Upper lobe of right lung (tissue), 1 donor: ENCODE data around the gene KLF13. TPM values are rescaled to one million over a fixed set of nuclear protein-coding genes. Genes with fewer than 3 reads are reported as not detected.

Experiments used
- ATAC-seq: fragments of 200-7000 bp; cut with Tn5 transposase; one replicate; pipeline ENCODE4 v1.9.1; 2020; ENCODE audit warnings: mild to moderate bottlenecking, moderate library complexity
- DNase-seq: peaks from one replicate; pipeline ENCODE4 v3.0.0-alpha.2; 2020
- H3K27ac ChIP-seq: fragments of 200-600 bp; one replicate; pipeline ENCODE4 v1.8.0; 2022
- H3K27me3 ChIP-seq: fragments of 200-600 bp; one replicate; pipeline ENCODE4 v1.8.0; 2022; ENCODE audit warnings: mild to moderate bottlenecking
- H3K36me3 ChIP-seq: fragments of 200-600 bp; one replicate; pipeline ENCODE4 v1.8.0; 2022
- H3K4me1 ChIP-seq: fragments of 200-600 bp; one replicate; pipeline ENCODE4 v1.8.0; 2022
- H3K4me3 ChIP-seq: fragments of 200-600 bp; one replicate; pipeline ENCODE4 v1.8.0; 2022; ENCODE audit warnings: mild to moderate bottlenecking
- H3K9me3 ChIP-seq: fragments of 200-600 bp; one replicate; pipeline ENCODE4 v1.8.0; 2022
- intact Hi-C: fragments of 100-400 bp; cut with DNase I; formaldehyde crosslinking; loops from one replicate; pipeline ENCODE4 v1.11.0; 2022
- total RNA-seq: library from RNA; stranded (reverse); fragmentation: NEBNext Ultra II Directional; extraction: Animal tissue kit (Norgen Biotek cat#: 25700); gene quantifications from one replicate; pipeline ENCODE4 v1.2.1, GENCODE V29; 2021
- TF ChIP-seq, protein P1 (sequence below): fragments of 200-600 bp; IDR thresholded peaks from one replicate; pipeline ENCODE4 v1.8.0; 2022; ENCODE audit warnings: antibody characterized with exemption
- donor health status: DM: no; HTN: yes; CAD: no; lungs with severe emphysema.

KLF13 gene
- total RNA-seq, 1 donor from 2014 or later = 176 TPM

DNA sequence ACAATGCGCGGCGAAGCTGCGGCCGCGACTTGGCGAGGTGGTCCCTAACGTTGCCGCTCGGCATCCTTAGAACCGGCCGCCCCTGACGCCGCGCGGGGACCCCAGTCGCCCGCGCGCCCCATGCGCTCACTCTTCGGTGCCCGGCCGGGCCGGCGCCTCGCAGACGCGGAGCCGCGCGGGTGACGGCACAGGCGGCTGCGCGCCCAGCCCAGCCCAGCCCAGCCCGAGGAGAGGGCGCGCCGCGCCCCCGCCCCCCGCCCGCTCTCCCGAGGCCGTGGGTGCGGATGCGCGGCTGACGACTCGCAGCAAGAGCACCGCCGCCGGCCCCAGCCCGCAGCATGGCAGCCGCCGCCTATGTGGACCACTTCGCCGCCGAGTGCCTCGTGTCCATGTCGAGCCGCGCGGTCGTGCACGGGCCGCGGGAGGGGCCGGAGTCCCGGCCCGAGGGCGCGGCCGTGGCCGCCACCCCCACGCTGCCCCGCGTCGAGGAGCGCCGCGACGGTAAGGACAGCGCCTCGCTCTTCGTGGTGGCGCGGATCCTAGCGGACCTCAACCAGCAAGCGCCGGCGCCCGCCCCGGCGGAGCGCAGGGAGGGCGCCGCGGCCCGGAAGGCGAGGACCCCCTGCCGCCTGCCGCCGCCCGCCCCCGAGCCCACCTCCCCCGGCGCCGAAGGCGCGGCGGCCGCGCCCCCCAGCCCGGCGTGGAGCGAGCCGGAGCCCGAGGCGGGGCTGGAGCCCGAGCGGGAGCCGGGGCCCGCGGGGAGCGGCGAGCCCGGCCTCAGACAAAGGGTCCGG lies 437 bp downstream of the KLF13 start:
- DNase-seq (peak; percentile 90), ATAC-seq (peak; percentile 37)
- TF ChIP-seq, protein P1, sequence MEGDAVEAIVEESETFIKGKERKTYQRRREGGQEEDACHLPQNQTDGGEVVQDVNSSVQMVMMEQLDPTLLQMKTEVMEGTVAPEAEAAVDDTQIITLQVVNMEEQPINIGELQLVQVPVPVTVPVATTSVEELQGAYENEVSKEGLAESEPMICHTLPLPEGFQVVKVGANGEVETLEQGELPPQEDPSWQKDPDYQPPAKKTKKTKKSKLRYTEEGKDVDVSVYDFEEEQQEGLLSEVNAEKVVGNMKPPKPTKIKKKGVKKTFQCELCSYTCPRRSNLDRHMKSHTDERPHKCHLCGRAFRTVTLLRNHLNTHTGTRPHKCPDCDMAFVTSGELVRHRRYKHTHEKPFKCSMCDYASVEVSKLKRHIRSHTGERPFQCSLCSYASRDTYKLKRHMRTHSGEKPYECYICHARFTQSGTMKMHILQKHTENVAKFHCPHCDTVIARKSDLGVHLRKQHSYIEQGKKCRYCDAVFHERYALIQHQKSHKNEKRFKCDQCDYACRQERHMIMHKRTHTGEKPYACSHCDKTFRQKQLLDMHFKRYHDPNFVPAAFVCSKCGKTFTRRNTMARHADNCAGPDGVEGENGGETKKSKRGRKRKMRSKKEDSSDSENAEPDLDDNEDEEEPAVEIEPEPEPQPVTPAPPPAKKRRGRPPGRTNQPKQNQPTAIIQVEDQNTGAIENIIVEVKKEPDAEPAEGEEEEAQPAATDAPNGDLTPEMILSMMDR = no peak
- Histone ChIP-seq H3K4me3 (peak overlapping the region; percentile 88), H3K9me3 (no peaks in the 10 kb centered on the region), H3K27me3 (no peaks in the 10 kb centered on the region), H3K27ac (peak overlapping the region; percentile 100), H3K36me3 (no peaks in the 10 kb centered on the region), H3K4me1 (peaks cover 34% of the 10 kb centered on the region)
- intact Hi-C loops = loop anchor here (10.0 kb wide), 1 partner anchor 112 kb away; no protein-coding TSS in a partner anchor

GRCh38 chr15:31327669-31328427 lies 1.2 kb downstream of the KLF13 start:
- Histone ChIP-seq H3K4me1 (peaks cover 41% of the 10 kb centered on the region), H3K27ac (peak overlapping the region; percentile 100), H3K4me3 (peak overlapping the region; percentile 88), H3K36me3 (no peaks in the 10 kb centered on the region), H3K9me3 (no peaks in the 10 kb centered on the region), H3K27me3 (no peaks in the 10 kb centered on the region)
- intact Hi-C loops = loop anchor here (10.0 kb wide), 1 partner anchor 113 kb away; no protein-coding TSS in a partner anchor
- ATAC-seq (peak; percentile 46), DNase-seq (peak; percentile 93)
- TF ChIP-seq, protein P1 = no peak

DNA sequence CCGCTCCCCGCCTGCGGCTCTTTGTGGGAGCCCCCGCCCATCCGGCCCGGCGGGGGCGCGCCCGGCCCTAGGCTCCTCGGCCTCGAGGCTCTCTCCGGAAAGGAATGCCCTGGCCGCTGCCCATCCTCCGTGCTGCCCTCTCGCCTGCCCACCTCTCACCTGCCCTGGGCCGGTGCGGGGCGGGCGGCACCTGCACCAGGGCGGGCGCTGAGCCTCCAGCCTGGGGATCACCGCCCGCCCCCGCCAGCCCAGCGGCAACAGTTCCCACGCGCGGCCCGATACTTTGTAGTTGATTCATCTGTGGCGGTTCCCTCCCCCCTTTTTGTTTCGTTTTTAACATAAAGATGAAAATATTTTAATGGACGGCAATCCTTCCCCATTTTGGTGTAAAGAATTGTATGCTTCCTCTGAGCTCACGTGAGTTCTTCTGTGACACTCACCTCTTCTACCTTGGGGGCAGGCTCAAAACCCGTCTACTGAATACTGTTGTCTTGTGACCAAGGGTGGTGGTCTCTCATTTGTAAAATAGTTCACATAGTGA lies 1.9 kb downstream of the KLF13 start:
- Histone ChIP-seq H3K4me1 (peaks cover 48% of the 10 kb centered on the region), H3K27me3 (no peaks in the 10 kb centered on the region), H3K4me3 (peak overlapping the region; percentile 88), H3K9me3 (no peaks in the 10 kb centered on the region), H3K36me3 (no peaks in the 10 kb centered on the region), H3K27ac (peak overlapping the region; percentile 94)
- ATAC-seq = peak; percentile 1
- no peak for DNase-seq
- intact Hi-C loops = loop anchor here (10.0 kb wide), 1 partner anchor 114 kb away; no protein-coding TSS in a partner anchor
- TF ChIP-seq, protein P1 = no peak

DNA sequence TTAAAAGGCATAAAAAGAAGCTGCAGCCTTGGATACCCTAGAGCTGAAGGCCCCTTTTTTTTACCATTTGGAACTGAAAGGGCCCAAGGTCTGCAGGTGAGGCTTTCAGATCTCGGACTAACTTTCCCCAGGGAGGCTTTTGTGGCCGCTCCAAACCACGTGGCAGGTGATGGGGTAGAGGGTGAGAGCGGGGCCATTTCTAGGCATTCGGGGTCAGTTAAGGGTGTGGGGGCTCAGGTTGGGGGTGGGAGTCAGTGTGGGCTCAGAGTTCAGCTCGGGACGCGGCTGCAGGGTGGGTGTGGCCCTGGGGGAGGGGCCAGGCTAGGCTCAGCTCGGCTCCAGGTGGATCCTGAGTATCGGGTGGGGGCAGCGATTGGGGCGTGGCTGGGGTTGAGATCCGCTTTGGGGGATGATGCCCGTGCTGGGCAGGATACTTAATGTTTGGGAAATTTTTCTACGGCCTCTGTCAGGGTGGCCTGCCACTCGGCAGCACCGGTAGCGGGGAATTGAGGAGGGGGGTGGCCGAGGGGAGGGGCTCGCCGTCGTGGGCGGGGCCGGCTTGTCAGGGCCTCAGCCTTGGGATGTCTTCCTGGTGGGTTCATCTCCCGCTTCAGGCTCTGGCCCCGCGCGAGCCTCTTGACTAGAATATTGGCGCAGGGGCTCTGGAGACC lies 2.5 kb downstream of the KLF13 start:
- no peaks in the 10 kb centered on the region for H3K36me3 ChIP-seq
- ATAC-seq = no peak
- no peaks in the 10 kb centered on the region for H3K9me3 ChIP-seq
- no peaks in the 10 kb centered on the region for H3K27me3 ChIP-seq
- TF ChIP-seq, protein P1 = no peak
- peak; percentile 87 for DNase-seq
- H3K4me3 ChIP-seq = peak overlapping the region; percentile 88
- peaks cover 54% of the 10 kb centered on the region for H3K4me1 ChIP-seq
- intact Hi-C loops = loop anchor here (10.0 kb wide), 1 partner anchor 114 kb away; no protein-coding TSS in a partner anchor
- H3K27ac ChIP-seq = peak overlapping the region; percentile 94

GRCh38 chr15:31329640-31330010 lies 3.0 kb downstream of the KLF13 start:
- no peak for DNase-seq
- Histone ChIP-seq H3K36me3 (no peaks in the 10 kb centered on the region), H3K9me3 (no peaks in the 10 kb centered on the region), H3K27me3 (no peaks in the 10 kb centered on the region), H3K4me1 (peaks cover 56% of the 10 kb centered on the region), H3K4me3 (peak overlapping the region; percentile 88), H3K27ac (peak overlapping the region; percentile 94)
- TF ChIP-seq, protein P1 = no peak
- intact Hi-C loops = loop anchor here (10.0 kb wide), 1 partner anchor 115 kb away; no protein-coding TSS in a partner anchor
- no peak for ATAC-seq
